Measurements from ENCODE around the gene LYPD1. TPM values are rescaled to one million over a fixed set of nuclear protein-coding genes. Genes with fewer than 3 reads are reported as not detected.

Gene LYPD1
- total RNA-seq, 1 donor from 2014 or later = 5.5 TPM

GRCh38 chr2:132638313-132639040 is 31.5 kb downstream of the LYPD1 start:
- TF ChIP-seq CTCF (IDR thresholded peaks at IDR 0.05; ENCODE audit: unreplicated experiment) = no peak
- H3K27ac Mint-ChIP-seq = no peak overlapping the region
- no peak overlapping the region for H3K4me3 Mint-ChIP-seq
- no peaks in the 10 kb centered on the region for H3K9me3 Mint-ChIP-seq
- no peaks in the 10 kb centered on the region for H3K4me1 Mint-ChIP-seq
- no peaks in the 10 kb centered on the region for H3K36me3 Mint-ChIP-seq
- DNase-seq (ENCODE audit: low spot score in 2 of 2, unreplicated experiment in 2 of 2) = no peak
- peaks cover 4% of the 10 kb centered on the region for H3K27me3 Mint-ChIP-seq (ENCODE audit: low read depth)

GRCh38 chr2:132636346-132636745 is 33.7 kb downstream of the LYPD1 start:
- no peak overlapping the region for H3K27ac Mint-ChIP-seq
- H3K4me1 Mint-ChIP-seq = peaks cover 9% of the 10 kb centered on the region
- no peak for TF ChIP-seq CTCF (IDR thresholded peaks at IDR 0.05; ENCODE audit: unreplicated experiment)

GRCh38 chr2:132633635-132634034 is 36.4 kb downstream of the LYPD1 start:
- Mint-ChIP-seq H3K9me3 (no peaks in the 10 kb centered on the region), H3K4me1 (peaks cover 15% of the 10 kb centered on the region), H3K27ac (no peak overlapping the region), H3K27me3 (ENCODE audit: low read depth) (peaks cover 4% of the 10 kb centered on the region), H3K36me3 (no peaks in the 10 kb centered on the region), H3K4me3 (no peak overlapping the region)
- no peak for TF ChIP-seq CTCF (IDR thresholded peaks at IDR 0.05; ENCODE audit: unreplicated experiment)
- no peak for DNase-seq (ENCODE audit: low spot score in 2 of 2, unreplicated experiment in 2 of 2)

More at GRCh38 chr2:132636346-132636745, 33.7 kb downstream of the LYPD1 start:
- no peak for DNase-seq (ENCODE audit: low spot score in 2 of 2, unreplicated experiment in 2 of 2)
- no peaks in the 10 kb centered on the region for H3K9me3 Mint-ChIP-seq
- peaks cover 4% of the 10 kb centered on the region for H3K27me3 Mint-ChIP-seq (ENCODE audit: low read depth)
- no peaks in the 10 kb centered on the region for H3K36me3 Mint-ChIP-seq
- H3K4me3 Mint-ChIP-seq = no peak overlapping the region

- Mint-ChIP-seq H3K36me3 (no peaks in the 10 kb centered on the region), H3K27ac (no peak overlapping the region), H3K4me3 (no peak overlapping the region), H3K9me3 (no peaks in the 10 kb centered on the region), H3K4me1 (peaks cover 15% of the 10 kb centered on the region), H3K27me3 (ENCODE audit: low read depth) (peaks cover 9% of the 10 kb centered on the region)
- TF ChIP-seq CTCF (IDR thresholded peaks at IDR 0.05; ENCODE audit: unreplicated experiment) = no peak
- no peak for DNase-seq (ENCODE audit: low spot score in 2 of 2, unreplicated experiment in 2 of 2)
Measured at GRCh38 chr2:132632000-132632649, 37.9 kb downstream of the LYPD1 start.

GRCh38 chr2:132627536-132627935 is 42.5 kb downstream of the LYPD1 start:
- H3K4me1 Mint-ChIP-seq = peaks cover 15% of the 10 kb centered on the region
- no peak for DNase-seq (ENCODE audit: low spot score in 2 of 2, unreplicated experiment in 2 of 2)
- H3K27me3 Mint-ChIP-seq (ENCODE audit: low read depth) = peaks cover 21% of the 10 kb centered on the region
- no peak overlapping the region for H3K4me3 Mint-ChIP-seq
- no peaks in the 10 kb centered on the region for H3K36me3 Mint-ChIP-seq
- no peak for TF ChIP-seq CTCF (IDR thresholded peaks at IDR 0.05; ENCODE audit: unreplicated experiment)
- no peaks in the 10 kb centered on the region for H3K9me3 Mint-ChIP-seq
- no peak overlapping the region for H3K27ac Mint-ChIP-seq

Measured in mesothelial cell of epicardium (in vitro differentiated cells).